Lower leg skin (tissue), 3 donors: ENCODE measurements around the gene PLEKHG4.

Experiments used
- POLR2A ChIP-seq, 2 donors: fragments of 450-650 bp; IDR thresholded peaks; one replicate each; pipeline ENCODE4 v1.6.1; 2016 to 2017; ENCODE audit warnings: antibody characterized with exemption in 2 of 2, mild to moderate bottlenecking in 1 of 2, moderate library complexity in 1 of 2
- TF ChIP-seq, protein P1 (sequence below), 3 donors: fragments of 450-650 bp; IDR thresholded peaks; one replicate each; pipeline ENCODE4 v1.5.1; 2016; ENCODE audit warnings: antibody characterized with exemption in 3 of 3, mild to moderate bottlenecking in 3 of 3, moderate library complexity in 2 of 3

DNA sequence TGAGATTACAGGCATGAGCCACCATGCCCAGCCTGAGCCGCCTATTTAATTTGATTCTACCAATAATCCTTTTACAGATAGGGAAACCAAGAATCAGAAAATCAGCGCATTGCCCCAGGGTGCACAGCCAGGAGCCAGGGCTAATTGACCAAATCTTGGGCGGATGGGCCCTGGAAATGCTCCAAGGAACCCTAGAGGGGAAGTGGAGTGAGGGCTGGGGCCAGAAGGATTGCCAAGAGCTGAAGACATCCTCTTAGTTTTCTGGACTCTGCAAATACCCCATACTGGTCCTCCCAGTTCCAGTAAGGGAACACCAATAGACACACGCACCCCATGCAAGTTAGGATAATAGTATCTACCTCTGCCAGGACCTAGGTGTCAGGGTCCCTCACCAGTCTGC lies 35.9 kb upstream of the PLEKHG4 start:
- TF ChIP-seq, protein P1, sequence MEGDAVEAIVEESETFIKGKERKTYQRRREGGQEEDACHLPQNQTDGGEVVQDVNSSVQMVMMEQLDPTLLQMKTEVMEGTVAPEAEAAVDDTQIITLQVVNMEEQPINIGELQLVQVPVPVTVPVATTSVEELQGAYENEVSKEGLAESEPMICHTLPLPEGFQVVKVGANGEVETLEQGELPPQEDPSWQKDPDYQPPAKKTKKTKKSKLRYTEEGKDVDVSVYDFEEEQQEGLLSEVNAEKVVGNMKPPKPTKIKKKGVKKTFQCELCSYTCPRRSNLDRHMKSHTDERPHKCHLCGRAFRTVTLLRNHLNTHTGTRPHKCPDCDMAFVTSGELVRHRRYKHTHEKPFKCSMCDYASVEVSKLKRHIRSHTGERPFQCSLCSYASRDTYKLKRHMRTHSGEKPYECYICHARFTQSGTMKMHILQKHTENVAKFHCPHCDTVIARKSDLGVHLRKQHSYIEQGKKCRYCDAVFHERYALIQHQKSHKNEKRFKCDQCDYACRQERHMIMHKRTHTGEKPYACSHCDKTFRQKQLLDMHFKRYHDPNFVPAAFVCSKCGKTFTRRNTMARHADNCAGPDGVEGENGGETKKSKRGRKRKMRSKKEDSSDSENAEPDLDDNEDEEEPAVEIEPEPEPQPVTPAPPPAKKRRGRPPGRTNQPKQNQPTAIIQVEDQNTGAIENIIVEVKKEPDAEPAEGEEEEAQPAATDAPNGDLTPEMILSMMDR (IDR thresholded peaks at IDR 0.05), result no peak
- no peak for TF ChIP-seq POLR2A (IDR thresholded peaks at IDR 0.05)
